CD8-positive, alpha-beta memory T cell (primary cell): ENCODE data around the gene GFER. TPM values are rescaled to one million over a fixed set of nuclear protein-coding genes. Genes with fewer than 3 reads are reported as not detected.
"Not testable (repeated sequence)": the region's sequence is repeated elsewhere in the genome, so short reads cannot be mapped to it uniquely, and the experiment has no call there.

Experiments used
- CTCF ChIA-PET: fragments of 350-600 bp; sonication (Branson Sonifier 250); formaldehyde crosslinking; loops from one replicate; lab custom pipeline; 2021; ENCODE audit warnings: antibody characterized with exemption; lab: Charles Lee
- POLR2A ChIA-PET: fragments of 350-600 bp; sonication (Branson Sonifier 250); formaldehyde crosslinking; loops from one replicate; lab custom pipeline; 2021; ENCODE audit warnings: antibody characterized with exemption; lab: Charles Lee
- DNase-seq, 5 donors: peaks; one replicate each; pipeline versions ENCODE4 v3.0.0 to v3.0.0-alpha.2; 2020 to 2022; ENCODE audit warnings: mixed read lengths in 1 of 5
- H3K27ac ChIP-seq: one replicate; pipeline ENCODE4 v1.7.0; 2013; ENCODE audit warnings: low read depth, mild to moderate bottlenecking, low read length, moderate library complexity
- H3K27me3 ChIP-seq: 2 replicates; pipeline ENCODE4 v1.7.0; 2013; ENCODE audit warnings: low read length, mild to moderate bottlenecking; ENCODE audit not compliant: insufficient read depth, poor library complexity, severe bottlenecking
- H3K36me3 ChIP-seq: 2 replicates; pipeline ENCODE4 v1.7.0; 2013; ENCODE audit warnings: mild to moderate bottlenecking, low read length, moderate library complexity; ENCODE audit not compliant: insufficient read depth
- H3K4me1 ChIP-seq: 2 replicates; pipeline ENCODE4 v1.7.0; 2013; ENCODE audit warnings: mild to moderate bottlenecking, low read length, moderate library complexity; ENCODE audit not compliant: insufficient read depth
- H3K4me3 ChIP-seq: 2 replicates; pipeline ENCODE4 v1.7.0; 2013; ENCODE audit warnings: mild to moderate bottlenecking, low read length
- H3K9me3 ChIP-seq: 2 replicates; pipeline ENCODE4 v1.7.0; 2013; ENCODE audit warnings: mild to moderate bottlenecking, low read length
- H3K27ac Mint-ChIP-seq, 8 donors: one replicate each; pipeline ENCODE4 v1.8.0; 2020 to 2021; ENCODE audit warnings: mixed read lengths in 8 of 8, mild to moderate bottlenecking in 6 of 8, inconsistent platforms in 3 of 8, moderate library complexity in 3 of 8
- H3K27me3 Mint-ChIP-seq, 2 donors: one replicate each; pipeline ENCODE4 v1.8.0; 2020 to 2021; ENCODE audit warnings: mixed read lengths in 2 of 2, mild to moderate bottlenecking in 1 of 2, moderate library complexity in 1 of 2
- H3K36me3 Mint-ChIP-seq, 3 donors: one replicate each; pipeline ENCODE4 v1.8.0; 2020 to 2021; ENCODE audit warnings: mixed read lengths in 3 of 3, inconsistent platforms in 1 of 3, mild to moderate bottlenecking in 1 of 3
- H3K4me1 Mint-ChIP-seq, 3 donors: one replicate each; pipeline ENCODE4 v1.8.0; 2020 to 2021; ENCODE audit warnings: mixed read lengths in 3 of 3, inconsistent platforms in 1 of 3, mild to moderate bottlenecking in 1 of 3
- H3K4me3 Mint-ChIP-seq, 7 donors: one replicate each; pipeline ENCODE4 v1.8.0; 2020 to 2021; ENCODE audit warnings: mixed read lengths in 7 of 7, mild to moderate bottlenecking in 6 of 7, moderate library complexity in 4 of 7, inconsistent platforms in 2 of 7
- H3K9me3 Mint-ChIP-seq, 5 donors: one replicate each; pipeline ENCODE4 v1.8.0; 2020 to 2022; ENCODE audit warnings: mixed read lengths in 5 of 5, mild to moderate bottlenecking in 3 of 5, moderate library complexity in 2 of 5, inconsistent platforms in 1 of 5
- polyA plus RNA-seq: library from polyadenylated mRNA; unstranded; fragments of 300-500 nt; fragmentation: Illumina TruSeq; gene quantifications from one replicate; pipeline ENCODE4 v1.2.3, GENCODE V29; 2021
- total RNA-seq, 2 experiments: library from RNA; stranded (reverse); gene quantifications; one replicate each; pipeline ENCODE4 v1.2.3, GENCODE V29; 2021

Gene GFER
- total and polyA plus RNA-seq, 3 experiments from 2014 or later: 38.4 to 50.1 (median 41.7) TPM

GRCh38 chr16:1959269-1960039 lies 24.5 kb upstream of the GFER start, which contains the start of gene NDUFB10:
TSS of gene NDUFB10 (plus strand) at chr16:1959538. CDS start at chr16:1959625, 87 bp downstream.
- H3K27ac Mint-ChIP-seq: peak within 1 kb of the TSS; percentile 68 to 99 (median 91)
- ChIA-PET POLR2A (interaction anchor here (0.6 to 2.7 kb wide), 3 partner anchors 12 to 30 kb away, joined by 6 to 17 read pairs (median 6); partner anchors contain the start of genes MSRB1 and TBL3), CTCF (interaction anchor here (0.8 to 2.6 kb wide), 6 partner anchors 9 to 44 kb away, joined by 3 to 7 read pairs (median 4); partner anchors contain the start of genes MSRB1 and TBL3)
- peak within 1 kb of the TSS; percentile 78 to 96 (median 89) for H3K4me3 Mint-ChIP-seq
- H3K9me3 Mint-ChIP-seq: no peaks in the 10 kb centered on the region
- peaks cover 48% of the 10 kb centered on the region for H3K4me1 ChIP-seq
- no peaks in the 10 kb centered on the region for H3K9me3 ChIP-seq
- peak; percentile 83 to 92 (median 87) for DNase-seq
- H3K4me1 Mint-ChIP-seq: peaks cover 38 to 49% (median 43%) of the 10 kb centered on the region in 3 donors
- peaks cover 24% of the 10 kb centered on the region for H3K36me3 ChIP-seq
- peaks cover 0 to 42% (median 8%) of the 10 kb centered on the region in 3 donors for H3K36me3 Mint-ChIP-seq
- H3K27ac ChIP-seq: peak within 1 kb of the TSS; percentile 73
- peak within 1 kb of the TSS; percentile 78 for H3K4me3 ChIP-seq
- no peaks in the 10 kb centered on the region for H3K27me3 ChIP-seq
- H3K27me3 Mint-ChIP-seq: peaks cover 0 to 1% of the 10 kb centered on the region in 2 donors

GRCh38 chr16:1960665-1961630 lies 23.0 kb upstream of the GFER start:
- H3K9me3 Mint-ChIP-seq: no peaks in the 10 kb centered on the region
- ChIA-PET POLR2A (interaction anchor here (0.6 to 2.7 kb wide), 6 partner anchors 9 to 194 kb away, joined by 3 to 17 read pairs (median 5); partner anchors contain the start of genes MSRB1, TBL3 and TRAF7), CTCF (interaction anchor here (0.6 to 1.4 kb wide), 5 partner anchors 10 to 237 kb away, joined by 3 to 5 read pairs (median 4); partner anchors contain the start of gene TBL3)
- peaks cover 44 to 57% (median 50%) of the 10 kb centered on the region in 3 donors for H3K4me1 Mint-ChIP-seq
- Histone ChIP-seq H3K9me3 (no peaks in the 10 kb centered on the region), H3K27ac (peak overlapping the region; percentile 73), H3K36me3 (peaks cover 24% of the 10 kb centered on the region), H3K4me1 (peaks cover 55% of the 10 kb centered on the region), H3K27me3 (no peaks in the 10 kb centered on the region), H3K4me3 (peak overlapping the region; percentile 78)
- peaks cover 0 to 50% (median 8%) of the 10 kb centered on the region in 3 donors for H3K36me3 Mint-ChIP-seq
- peak overlapping the region; percentile 63 to 99 (median 91) for H3K27ac Mint-ChIP-seq
- DNase-seq: no peak
- peak overlapping the region; percentile 78 to 96 (median 89) for H3K4me3 Mint-ChIP-seq
- H3K27me3 Mint-ChIP-seq: peaks cover 0 to 1% of the 10 kb centered on the region in 2 donors

DNA sequence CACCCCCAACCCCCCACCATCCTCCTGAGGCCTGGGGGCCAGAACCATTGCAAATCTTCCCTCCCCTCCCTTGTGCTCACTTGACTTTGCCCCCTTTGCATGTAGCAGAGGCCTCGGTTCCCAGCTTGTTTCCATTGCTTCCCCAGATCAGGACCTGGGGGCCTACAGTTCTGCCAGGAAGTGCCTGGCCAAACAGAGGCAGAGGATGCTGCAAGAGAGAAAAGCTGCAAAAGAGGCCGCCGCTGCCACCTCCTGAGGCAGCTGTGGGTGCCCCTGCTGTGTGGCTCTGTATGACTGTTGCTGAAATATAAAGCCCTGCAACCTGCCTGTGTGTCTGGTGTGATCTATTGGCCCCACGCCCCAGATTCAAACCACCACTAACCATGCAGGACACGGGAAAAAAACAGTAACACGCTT lies 22.3 kb upstream of the GFER start:
- Histone ChIP-seq H3K36me3 (peaks cover 24% of the 10 kb centered on the region), H3K4me3 (no peak overlapping the region), H3K4me1 (peaks cover 56% of the 10 kb centered on the region), H3K9me3 (no peaks in the 10 kb centered on the region), H3K27ac (no peak overlapping the region), H3K27me3 (no peaks in the 10 kb centered on the region)
- Mint-ChIP-seq H3K27ac (peak overlapping the region in 7 of 8 donors; percentile 62 to 98 (median 87)), H3K36me3 (peaks cover 0 to 50% (median 8%) of the 10 kb centered on the region in 3 donors), H3K4me3 (peak overlapping the region; percentile 33 to 94 (median 78)), H3K9me3 (no peaks in the 10 kb centered on the region), H3K27me3 (peaks cover 0 to 1% of the 10 kb centered on the region in 2 donors), H3K4me1 (peaks cover 45 to 57% (median 50%) of the 10 kb centered on the region in 3 donors)
- ChIA-PET CTCF (interaction anchor here (1.2 kb wide), 1 partner anchor 179 kb away, joined by 4 read pairs; no protein-coding TSS in a partner anchor), POLR2A (interaction anchor here (1.7 to 2.7 kb wide), 3 partner anchors 10 to 193 kb away, joined by 6 to 17 read pairs (median 8); partner anchors contain the start of genes MSRB1, TBL3 and TRAF7)
- no peak for DNase-seq

- H3K27ac Mint-ChIP-seq: peak overlapping the region; percentile 88 to 99 (median 96)
- H3K9me3 ChIP-seq, H3K9me3 Mint-ChIP-seq, CTCF ChIA-PET, H3K27me3 ChIP-seq, DNase-seq, H3K27me3 Mint-ChIP-seq, H3K4me3 ChIP-seq: not testable (repeated sequence)
- POLR2A ChIA-PET: interaction anchor here (1.4 to 3.2 kb wide), 3 partner anchors 9 to 29 kb away, joined by 3 to 35 read pairs (median 9); partner anchors contain the start of genes MSRB1 and TBL3
- H3K4me1 Mint-ChIP-seq: peaks cover 45 to 57% (median 50%) of the 10 kb centered on the region in 3 donors
- peak overlapping the region; percentile 65 to 99 (median 94) for H3K4me3 Mint-ChIP-seq
- Histone ChIP-seq H3K27ac (peak overlapping the region; percentile 31), H3K4me1 (peaks cover 56% of the 10 kb centered on the region), H3K36me3 (peaks cover 24% of the 10 kb centered on the region)
- H3K36me3 Mint-ChIP-seq: peaks cover 0 to 50% (median 8%) of the 10 kb centered on the region in 3 donors
These were observed 21.5 kb upstream of the GFER start for GRCh38 chr16:1962161-1963153.

DNA sequence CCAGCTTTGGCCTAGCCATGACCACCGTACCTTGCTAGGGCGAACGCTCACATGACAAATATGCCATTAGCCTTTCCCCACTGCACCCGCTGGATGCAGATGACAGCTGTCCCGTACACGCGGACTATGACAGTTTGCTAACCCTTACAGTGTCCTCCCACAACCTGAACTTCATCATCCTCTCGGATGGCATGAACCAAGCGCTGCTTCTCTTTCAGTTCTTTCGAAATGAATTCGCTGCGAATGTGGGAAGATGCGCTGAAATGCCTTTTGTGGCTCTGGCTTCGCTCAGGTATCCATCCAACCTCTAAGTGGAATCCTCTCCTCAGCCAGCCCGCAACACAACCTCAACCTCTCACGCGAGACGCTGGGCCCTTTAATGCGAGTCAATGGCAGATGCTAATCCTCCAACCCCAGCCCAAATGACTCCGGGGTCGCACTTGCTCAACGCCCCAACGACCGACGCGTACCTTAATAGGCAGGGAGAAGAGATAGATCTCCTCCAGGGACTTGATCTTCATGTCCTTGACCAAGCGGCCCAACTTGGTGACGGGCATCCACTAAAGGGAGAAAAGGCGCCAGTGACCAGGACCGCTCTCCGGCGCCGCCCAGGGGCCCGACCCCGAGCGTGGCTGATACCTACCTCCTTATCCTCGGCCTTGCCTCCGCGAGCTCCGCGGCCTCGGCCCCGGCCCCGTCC lies 20.0 kb upstream of the GFER start:
- H3K4me3 ChIP-seq: peak overlapping the region; percentile 86
- peaks cover 0 to 1% of the 10 kb centered on the region in 2 donors for H3K27me3 Mint-ChIP-seq

More for the DNA sequence above, 20.0 kb upstream of the GFER start:
- Histone ChIP-seq H3K4me1 (peaks cover 53% of the 10 kb centered on the region), H3K27me3 (no peaks in the 10 kb centered on the region), H3K36me3 (peaks cover 24% of the 10 kb centered on the region), H3K27ac (peak overlapping the region; percentile 93), H3K9me3 (no peaks in the 10 kb centered on the region)
- Mint-ChIP-seq H3K4me3 (peak overlapping the region; percentile 85 to 99 (median 94)), H3K4me1 (peaks cover 45 to 56% (median 50%) of the 10 kb centered on the region in 3 donors), H3K27ac (peak overlapping the region; percentile 88 to 99 (median 96)), H3K9me3 (no peaks in the 10 kb centered on the region), H3K36me3 (peaks cover 0 to 50% (median 8%) of the 10 kb centered on the region in 3 donors)
- DNase-seq: peak in 3 of 5 donors; percentile 24 to 66 (median 44)
- POLR2A ChIA-PET: interaction anchor here (0.6 to 3.2 kb wide), 26 partner anchors 8 to 789 kb away, joined by 3 to 35 read pairs (median 4); partner anchors contain the start of genes GFER, MLST8, MSRB1 and NUBP2
- CTCF ChIA-PET: interaction anchor here (0.9 to 2.9 kb wide), 6 partner anchors 8 to 191 kb away, joined by 3 to 8 read pairs (median 4); partner anchors contain the start of genes NUBP2, SPSB3, TBL3 and TRAF7
